ENCODE data around the gene MDM2.

Gene MDM2

GRCh38 chr12:68876461-68876860 is 68.5 kb downstream of the MDM2 start:
- DNase-seq (ENCODE audit: low spot score) (no peak), FAIRE-seq (no peak)

DNA sequence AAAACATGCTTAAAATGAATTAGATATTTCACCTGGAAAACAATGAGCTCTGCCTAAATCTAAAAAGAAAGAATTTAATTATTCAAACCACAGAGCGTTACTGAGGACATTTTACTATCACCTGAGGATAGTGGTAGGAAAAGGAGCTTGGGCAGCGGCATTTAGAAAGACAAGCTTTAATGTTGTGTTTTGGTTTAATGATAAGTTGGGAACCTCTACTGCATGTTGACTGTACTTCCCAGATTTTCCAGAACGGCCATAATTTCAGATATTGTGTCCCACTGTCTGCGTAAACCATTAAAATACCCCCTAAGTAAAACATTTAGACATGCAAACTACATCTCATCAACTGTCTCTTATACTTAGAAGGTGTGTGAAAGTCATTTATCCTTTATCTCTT is 69.6 kb downstream of the MDM2 start:
- FAIRE-seq (no peak), DNase-seq (ENCODE audit: low spot score) (no peak)

DNA sequence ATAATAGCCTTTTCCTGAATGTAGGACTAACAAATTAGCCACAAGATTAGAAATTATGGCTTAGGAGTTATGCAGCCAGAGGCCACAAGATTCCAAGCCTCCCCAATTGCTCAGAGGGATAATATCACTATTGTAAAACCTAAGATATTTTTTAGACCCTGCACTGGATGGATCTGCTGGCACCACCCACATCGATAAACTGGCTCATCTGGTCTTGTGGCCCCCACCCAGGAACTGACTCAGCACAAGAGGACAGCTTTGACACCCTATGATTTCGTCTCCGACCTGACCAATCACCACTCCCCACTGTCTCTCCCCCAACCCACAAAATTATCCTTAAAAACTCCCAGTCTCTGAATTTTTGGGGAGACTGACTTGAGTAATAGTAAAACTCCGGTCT is 70.3 kb downstream of the MDM2 start:
- FAIRE-seq, result no peak
- DNase-seq (ENCODE audit: low spot score), result no peak

DNA sequence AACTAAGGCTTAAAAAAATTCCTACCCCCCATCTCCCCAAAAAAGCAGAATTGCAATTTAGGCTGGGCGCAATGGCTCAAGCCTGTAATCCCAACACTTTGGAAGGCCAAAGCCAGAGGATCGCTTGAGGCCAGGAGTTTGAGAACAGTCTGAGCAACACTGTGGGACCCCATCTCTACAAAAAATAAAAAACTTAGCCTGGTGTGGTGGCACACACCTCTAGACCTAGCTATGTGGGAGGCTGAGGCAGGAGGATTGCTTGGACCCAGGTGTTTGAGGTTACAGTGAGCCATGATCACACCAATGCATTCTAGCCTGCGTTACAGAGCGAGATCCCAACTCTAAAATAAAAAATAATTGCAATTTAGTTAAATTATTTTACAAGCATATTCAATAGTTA is 70.9 kb downstream of the MDM2 start:
- no peak for FAIRE-seq

GRCh38 chr12:68880660-68881325 is 72.8 kb downstream of the MDM2 start:
- FAIRE-seq (no peak), DNase-seq (ENCODE audit: low spot score) (no peak)

More for the DNA sequence above, 70.9 kb downstream of the MDM2 start:
- no peak for DNase-seq (ENCODE audit: low spot score)

DNA sequence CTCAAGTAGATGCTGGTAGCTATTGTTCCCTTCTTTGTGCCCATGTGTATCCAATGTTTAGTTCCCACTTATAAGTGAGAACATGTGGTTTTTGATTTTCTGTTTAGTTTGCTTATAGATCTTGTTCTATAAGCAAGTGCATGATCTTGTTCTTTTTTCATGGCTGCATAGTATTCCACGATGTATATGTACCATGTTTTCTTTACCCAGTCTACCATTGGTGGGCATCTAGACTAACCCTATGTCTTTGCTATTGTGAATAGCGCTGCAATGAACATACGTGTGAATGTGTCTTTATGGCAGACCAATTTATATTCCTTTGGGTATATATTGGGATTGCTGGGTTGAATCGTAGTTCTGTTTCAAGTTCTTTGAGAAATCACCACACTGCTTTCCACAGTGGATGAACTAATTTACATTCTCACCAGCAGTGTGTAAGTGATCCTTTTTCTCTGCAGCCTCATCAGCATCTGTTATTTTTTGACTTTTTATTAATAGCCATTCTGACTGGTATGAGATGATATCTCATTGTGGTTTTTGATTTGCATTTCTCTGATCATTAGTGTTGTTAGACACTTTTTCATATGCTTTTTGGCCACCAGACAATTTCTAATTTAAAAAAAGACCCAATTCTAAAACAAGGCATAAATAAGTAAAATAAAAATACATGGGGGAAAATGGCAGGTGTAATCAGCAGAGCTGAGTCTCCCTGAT is 74.4 kb downstream of the MDM2 start:
- DNase-seq (ENCODE audit: low spot score), result no peak
- FAIRE-seq, result no peak

DNA sequence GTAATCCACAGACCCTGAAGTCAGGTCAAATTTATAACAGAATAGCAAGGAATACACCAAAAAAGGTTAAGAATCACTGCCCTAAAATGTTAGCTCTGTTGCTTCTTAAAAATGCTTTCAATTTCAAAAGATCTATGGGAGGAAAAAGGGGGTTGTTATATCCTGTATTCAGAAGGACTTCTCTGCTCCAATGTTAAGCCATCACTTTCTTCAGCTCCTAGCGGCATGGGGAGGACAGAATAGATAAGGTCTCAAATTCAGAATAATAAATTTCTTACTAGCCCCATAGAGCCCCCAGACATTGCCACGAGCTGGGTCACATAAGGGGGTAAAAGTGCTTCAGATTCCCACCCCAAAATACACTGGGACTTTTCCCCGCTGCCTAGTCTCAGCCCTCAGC is 75.2 kb downstream of the MDM2 start:
- DNase-seq (ENCODE audit: low spot score) (no peak), FAIRE-seq (no peak)

DNA sequence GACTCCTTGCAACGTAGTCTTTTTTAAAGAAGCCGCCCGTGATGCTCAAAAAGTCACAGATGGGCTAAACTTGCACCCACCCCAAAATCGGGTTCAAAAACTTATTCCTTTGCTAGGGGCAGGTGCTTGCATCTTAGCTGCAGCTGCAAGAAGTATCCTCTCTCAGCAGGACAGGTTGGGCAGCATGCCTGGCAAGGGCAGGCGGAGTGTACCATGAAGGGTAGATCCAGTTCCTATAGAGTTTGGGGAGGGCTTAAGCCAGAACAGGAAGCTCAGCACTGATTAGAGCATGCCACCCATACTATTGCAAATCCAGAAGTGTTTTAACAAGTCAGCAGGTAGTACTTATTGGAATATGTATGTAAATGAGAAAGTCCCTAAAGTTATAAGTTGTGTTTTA is 76.3 kb downstream of the MDM2 start:
- no peak for FAIRE-seq
- no peak for DNase-seq (ENCODE audit: low spot score)

GRCh38 chr12:68885381-68885780 is 77.4 kb downstream of the MDM2 start:
- DNase-seq (ENCODE audit: low spot score) (no peak), FAIRE-seq (no peak)

- FAIRE-seq (no peak), DNase-seq (ENCODE audit: low spot score) (no peak)
These were observed 78.9 kb downstream of the MDM2 start for GRCh38 chr12:68886636-68887572.

DNA sequence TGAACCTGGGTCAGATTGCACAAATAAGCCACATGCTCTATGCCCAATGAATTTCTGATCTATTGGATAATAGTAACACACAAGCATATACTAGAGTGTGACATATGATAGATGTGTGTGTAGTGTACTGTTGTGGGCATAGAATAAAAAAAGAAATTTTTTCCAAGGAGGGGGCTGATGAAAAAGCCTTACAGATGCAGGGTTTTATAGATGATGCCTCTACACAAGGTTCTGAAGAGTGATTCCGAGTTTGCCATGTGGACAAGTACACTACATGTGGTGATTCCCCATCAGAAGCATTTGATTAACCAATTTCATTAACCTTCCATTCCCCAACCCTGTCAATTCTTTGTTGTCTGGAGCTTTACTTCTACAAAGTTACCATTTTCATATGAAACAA is 79.7 kb downstream of the MDM2 start:
- no peak for FAIRE-seq

GRCh38 chr12:68888243-68888642 is 80.3 kb downstream of the MDM2 start:
- DNase-seq (ENCODE audit: low spot score) (no peak), FAIRE-seq (no peak)

More for the DNA sequence above, 79.7 kb downstream of the MDM2 start:
- no peak for DNase-seq (ENCODE audit: low spot score)

GRCh38 chr12:68890701-68891113 is 82.7 kb downstream of the MDM2 start:
- FAIRE-seq, result no peak
- DNase-seq (ENCODE audit: low spot score), result no peak

GRCh38 chr12:68891141-68891540 is 83.2 kb downstream of the MDM2 start:
- FAIRE-seq (no peak), DNase-seq (ENCODE audit: low spot score) (no peak)

DNA sequence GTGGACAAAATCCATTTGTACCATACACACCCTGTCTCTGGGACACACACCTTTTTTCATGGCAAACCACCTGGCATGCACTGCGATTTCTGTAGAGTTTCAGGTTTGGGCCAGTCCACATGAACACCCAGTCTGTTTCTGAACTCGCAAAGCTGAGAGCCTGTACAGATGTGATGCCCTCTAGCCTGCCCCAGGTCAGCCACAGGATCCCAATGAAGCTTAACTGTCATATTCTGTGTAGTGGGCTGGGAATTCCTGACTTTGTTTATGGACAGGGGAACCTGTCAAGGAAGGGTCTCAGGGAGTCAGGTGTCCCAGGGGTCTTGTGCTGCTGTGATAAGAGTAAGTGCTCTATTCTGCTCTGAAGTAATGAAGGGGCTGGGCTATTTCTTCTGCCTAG is 85.2 kb downstream of the MDM2 start:
- no peak for DNase-seq (ENCODE audit: low spot score)
- FAIRE-seq, result no peak

GRCh38 chr12:68893741-68894140 is 85.8 kb downstream of the MDM2 start:
- DNase-seq (ENCODE audit: low spot score), result no peak
- no peak for FAIRE-seq

- DNase-seq (ENCODE audit: low spot score) (no peak), FAIRE-seq (no peak)
These were observed 86.4 kb downstream of the MDM2 start for GRCh38 chr12:68894276-68894855.

GRCh38 chr12:68896881-68897540 is 89.0 kb downstream of the MDM2 start:
- FAIRE-seq (no peak), DNase-seq (ENCODE audit: low spot score) (no peak)

GRCh38 chr12:68899251-68899771 is 91.3 kb downstream of the MDM2 start:
- DNase-seq (ENCODE audit: low spot score), result no peak
- FAIRE-seq, result no peak

- FAIRE-seq, result no peak
- DNase-seq (ENCODE audit: low spot score), result no peak
These were observed 92.3 kb downstream of the MDM2 start for GRCh38 chr12:68900241-68900640.

All from urothelium cell line (cell line).